ENCODE data around the gene MYRIP. TPM values are rescaled to one million over a fixed set of nuclear protein-coding genes. Genes with fewer than 3 reads are reported as not detected.

Gene MYRIP
- total RNA-seq, 1 experiment from 2014 or later, result 1.6 TPM

DNA sequence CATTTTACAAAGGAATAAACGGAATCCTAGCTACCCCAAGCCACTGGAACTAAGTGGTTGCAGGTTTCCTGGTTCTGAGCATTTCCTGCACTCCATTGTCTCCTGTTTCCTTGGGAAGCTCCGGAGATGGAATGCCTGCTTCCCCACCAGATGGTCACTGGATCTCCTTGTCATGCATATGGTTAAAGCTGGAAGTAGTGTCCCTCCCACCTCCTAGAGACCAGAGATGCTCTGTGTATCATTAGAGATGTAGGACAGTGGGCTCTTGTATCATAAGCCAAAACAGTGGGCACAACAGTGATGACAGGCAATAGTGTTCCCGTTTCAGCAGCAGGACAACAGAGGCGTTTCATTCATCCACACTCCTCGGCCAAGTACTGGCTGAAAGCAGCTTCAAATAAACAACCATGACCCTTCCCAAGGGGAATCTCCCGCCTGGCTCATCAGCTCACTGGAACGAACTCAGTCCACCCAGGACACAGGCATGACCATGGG is 363.9 kb downstream of the MYRIP start:
- Mint-ChIP-seq H3K4me1 (peaks cover 11% of the 10 kb centered on the region), H3K4me3 (no peak overlapping the region), H3K27me3 (ENCODE audit: low read depth) (no peaks in the 10 kb centered on the region), H3K9me3 (peaks cover 5% of the 10 kb centered on the region; the same call in 1 of the 2 replicates), H3K36me3 (no peaks in the 10 kb centered on the region), H3K27ac (no peak overlapping the region)
- TF ChIP-seq TEAD1 (CRISPR knock-in tag; IDR thresholded peaks at IDR 0.05), result no peak
- TF ChIP-seq JAZF1 (CRISPR knock-in tag; IDR thresholded peaks at IDR 0.05), result no peak
- no peak for TF ChIP-seq OVOL2 (CRISPR knock-in tag; IDR thresholded peaks at IDR 0.05; ENCODE audit: borderline replicate concordance)
- TF ChIP-seq ZNF423 (CRISPR knock-in tag; IDR thresholded peaks at IDR 0.05), result no peak
- TF ChIP-seq, protein P1, sequence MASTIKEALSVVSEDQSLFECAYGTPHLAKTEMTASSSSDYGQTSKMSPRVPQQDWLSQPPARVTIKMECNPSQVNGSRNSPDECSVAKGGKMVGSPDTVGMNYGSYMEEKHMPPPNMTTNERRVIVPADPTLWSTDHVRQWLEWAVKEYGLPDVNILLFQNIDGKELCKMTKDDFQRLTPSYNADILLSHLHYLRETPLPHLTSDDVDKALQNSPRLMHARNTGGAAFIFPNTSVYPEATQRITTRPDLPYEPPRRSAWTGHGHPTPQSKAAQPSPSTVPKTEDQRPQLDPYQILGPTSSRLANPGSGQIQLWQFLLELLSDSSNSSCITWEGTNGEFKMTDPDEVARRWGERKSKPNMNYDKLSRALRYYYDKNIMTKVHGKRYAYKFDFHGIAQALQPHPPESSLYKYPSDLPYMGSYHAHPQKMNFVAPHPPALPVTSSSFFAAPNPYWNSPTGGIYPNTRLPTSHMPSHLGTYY (CRISPR knock-in tag; IDR thresholded peaks at IDR 0.05), result no peak
- TF ChIP-seq SOX15 (CRISPR knock-in tag; IDR thresholded peaks at IDR 0.05), result no peak
- TF ChIP-seq, protein P2, sequence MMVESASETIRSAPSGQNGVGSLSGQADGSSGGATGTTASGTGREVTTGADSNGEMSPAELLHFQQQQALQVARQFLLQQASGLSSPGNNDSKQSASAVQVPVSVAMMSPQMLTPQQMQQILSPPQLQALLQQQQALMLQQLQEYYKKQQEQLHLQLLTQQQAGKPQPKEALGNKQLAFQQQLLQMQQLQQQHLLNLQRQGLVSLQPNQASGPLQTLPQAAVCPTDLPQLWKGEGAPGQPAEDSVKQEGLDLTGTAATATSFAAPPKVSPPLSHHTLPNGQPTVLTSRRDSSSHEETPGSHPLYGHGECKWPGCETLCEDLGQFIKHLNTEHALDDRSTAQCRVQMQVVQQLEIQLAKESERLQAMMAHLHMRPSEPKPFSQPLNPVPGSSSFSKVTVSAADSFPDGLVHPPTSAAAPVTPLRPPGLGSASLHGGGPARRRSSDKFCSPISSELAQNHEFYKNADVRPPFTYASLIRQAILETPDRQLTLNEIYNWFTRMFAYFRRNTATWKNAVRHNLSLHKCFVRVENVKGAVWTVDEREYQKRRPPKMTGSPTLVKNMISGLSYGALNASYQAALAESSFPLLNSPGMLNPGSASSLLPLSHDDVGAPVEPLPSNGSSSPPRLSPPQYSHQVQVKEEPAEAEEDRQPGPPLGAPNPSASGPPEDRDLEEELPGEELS (CRISPR knock-in tag; IDR thresholded peaks at IDR 0.05), result no peak
- TF ChIP-seq SMAD4 (CRISPR knock-in tag; IDR thresholded peaks at IDR 0.05), result no peak
- TF ChIP-seq ZBTB21 (CRISPR knock-in tag; IDR thresholded peaks at IDR 0.05; ENCODE audit: borderline replicate concordance), result no peak
- TF ChIP-seq PRRX2 (CRISPR knock-in tag; IDR thresholded peaks at IDR 0.05), result no peak
- TF ChIP-seq NR3C1 (CRISPR knock-in tag; conservative IDR thresholded peaks at IDR 0.05; ENCODE audit: low read depth), result no peak
- TF ChIP-seq NR2C2 (CRISPR knock-in tag; IDR thresholded peaks at IDR 0.05), result no peak
- no peak for DNase-seq (ENCODE audit: low spot score)
- CTCF ChIA-PET, result interaction anchor here (1.1 kb wide), 2 partner anchors 9 to 18 kb away, joined by 5 to 6 read pairs; no protein-coding TSS in a partner anchor
- ATAC-seq, result no peak
- POLR2A ChIA-PET, result no interaction called here

DNA sequence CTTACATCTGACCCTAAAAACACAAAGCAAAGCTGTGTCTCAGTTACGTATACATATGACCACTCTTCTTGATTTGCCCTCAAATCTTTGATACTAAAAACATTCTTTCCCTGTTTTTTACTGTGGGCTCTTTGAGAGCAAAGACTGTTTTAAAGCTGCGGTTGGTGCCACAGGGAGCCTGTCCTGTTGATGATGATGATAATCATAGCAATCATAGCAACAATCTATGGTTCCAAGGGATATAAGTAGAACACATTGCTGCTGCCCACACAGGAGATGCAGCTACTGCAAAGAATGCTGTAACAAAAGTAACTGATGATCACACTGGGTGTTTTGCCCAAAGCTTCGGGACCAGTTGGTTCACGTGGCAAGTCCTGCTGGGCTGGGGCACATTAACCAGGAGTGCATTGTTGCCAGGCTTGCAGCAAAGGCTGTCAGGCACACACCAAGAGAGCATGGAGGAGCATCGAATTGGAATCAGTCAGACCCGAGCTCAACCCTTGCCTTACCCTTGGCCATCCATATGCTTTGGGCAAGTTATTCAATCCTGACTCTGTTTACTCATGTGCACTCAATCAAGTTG is 368.7 kb downstream of the MYRIP start:
- ChIA-PET CTCF (interaction anchor here (0.6 to 2.1 kb wide), 9 partner anchors 15 to 710 kb away, joined by 3 to 17 read pairs (median 4); partner anchors contain the start of genes EIF1B and MOBP), POLR2A (no interaction called here)

DNA sequence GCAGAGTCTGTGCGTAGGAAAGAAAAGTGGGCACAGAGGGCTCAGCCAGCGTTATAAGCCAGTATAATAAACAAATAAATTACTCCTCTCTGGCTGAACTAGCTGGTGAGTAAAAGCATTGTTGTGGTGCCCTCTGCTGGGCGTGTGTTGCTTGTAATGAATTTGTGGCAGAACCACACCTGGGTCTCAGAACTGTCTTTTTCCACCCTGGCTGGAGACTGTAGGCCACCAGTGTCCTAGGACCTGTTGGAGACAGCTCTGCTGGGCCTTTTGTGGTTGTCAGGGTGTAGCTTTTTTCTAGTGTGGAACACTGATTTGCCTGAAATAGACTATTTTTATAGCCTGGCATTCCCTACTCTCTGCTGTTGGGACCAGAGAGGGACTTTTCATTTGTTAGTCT is 369.6 kb downstream of the MYRIP start:
- H3K4me3 Mint-ChIP-seq, result no peak overlapping the region
- no peaks in the 10 kb centered on the region for H3K36me3 Mint-ChIP-seq
- POLR2A ChIA-PET, result no interaction called here
- peaks cover 6% of the 10 kb centered on the region for H3K4me1 Mint-ChIP-seq
- TF ChIP-seq, protein P3, sequence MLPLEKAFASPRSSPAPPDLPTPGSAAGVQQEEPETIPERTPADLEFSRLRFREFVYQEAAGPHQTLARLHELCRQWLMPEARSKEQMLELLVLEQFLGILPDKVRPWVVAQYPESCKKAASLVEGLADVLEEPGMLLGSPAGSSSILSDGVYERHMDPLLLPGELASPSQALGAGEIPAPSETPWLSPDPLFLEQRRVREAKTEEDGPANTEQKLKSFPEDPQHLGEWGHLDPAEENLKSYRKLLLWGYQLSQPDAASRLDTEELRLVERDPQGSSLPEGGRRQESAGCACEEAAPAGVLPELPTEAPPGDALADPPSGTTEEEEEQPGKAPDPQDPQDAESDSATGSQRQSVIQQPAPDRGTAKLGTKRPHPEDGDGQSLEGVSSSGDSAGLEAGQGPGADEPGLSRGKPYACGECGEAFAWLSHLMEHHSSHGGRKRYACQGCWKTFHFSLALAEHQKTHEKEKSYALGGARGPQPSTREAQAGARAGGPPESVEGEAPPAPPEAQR (CRISPR knock-in tag; IDR thresholded peaks at IDR 0.05), result no peak
- TF ChIP-seq, protein P4, sequence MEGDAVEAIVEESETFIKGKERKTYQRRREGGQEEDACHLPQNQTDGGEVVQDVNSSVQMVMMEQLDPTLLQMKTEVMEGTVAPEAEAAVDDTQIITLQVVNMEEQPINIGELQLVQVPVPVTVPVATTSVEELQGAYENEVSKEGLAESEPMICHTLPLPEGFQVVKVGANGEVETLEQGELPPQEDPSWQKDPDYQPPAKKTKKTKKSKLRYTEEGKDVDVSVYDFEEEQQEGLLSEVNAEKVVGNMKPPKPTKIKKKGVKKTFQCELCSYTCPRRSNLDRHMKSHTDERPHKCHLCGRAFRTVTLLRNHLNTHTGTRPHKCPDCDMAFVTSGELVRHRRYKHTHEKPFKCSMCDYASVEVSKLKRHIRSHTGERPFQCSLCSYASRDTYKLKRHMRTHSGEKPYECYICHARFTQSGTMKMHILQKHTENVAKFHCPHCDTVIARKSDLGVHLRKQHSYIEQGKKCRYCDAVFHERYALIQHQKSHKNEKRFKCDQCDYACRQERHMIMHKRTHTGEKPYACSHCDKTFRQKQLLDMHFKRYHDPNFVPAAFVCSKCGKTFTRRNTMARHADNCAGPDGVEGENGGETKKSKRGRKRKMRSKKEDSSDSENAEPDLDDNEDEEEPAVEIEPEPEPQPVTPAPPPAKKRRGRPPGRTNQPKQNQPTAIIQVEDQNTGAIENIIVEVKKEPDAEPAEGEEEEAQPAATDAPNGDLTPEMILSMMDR (IDR thresholded peaks at IDR 0.05), result peak; percentile 52
- peaks cover 5% of the 10 kb centered on the region; the same call in 1 of the 2 replicates for H3K9me3 Mint-ChIP-seq
- DNase-seq (ENCODE audit: low spot score) (peak; percentile 87), ATAC-seq (peak; percentile 75)
- H3K27ac Mint-ChIP-seq, result no peak overlapping the region
- CTCF ChIA-PET, result interaction anchor here (0.7 to 2.1 kb wide), 18 partner anchors 8 to 637 kb away, joined by 3 to 17 read pairs (median 4); partner anchors contain the start of gene EIF1B
- no peaks in the 10 kb centered on the region for H3K27me3 Mint-ChIP-seq (ENCODE audit: low read depth)

More for the DNA sequence above, 368.7 kb downstream of the MYRIP start:
- TF ChIP-seq, protein P5, sequence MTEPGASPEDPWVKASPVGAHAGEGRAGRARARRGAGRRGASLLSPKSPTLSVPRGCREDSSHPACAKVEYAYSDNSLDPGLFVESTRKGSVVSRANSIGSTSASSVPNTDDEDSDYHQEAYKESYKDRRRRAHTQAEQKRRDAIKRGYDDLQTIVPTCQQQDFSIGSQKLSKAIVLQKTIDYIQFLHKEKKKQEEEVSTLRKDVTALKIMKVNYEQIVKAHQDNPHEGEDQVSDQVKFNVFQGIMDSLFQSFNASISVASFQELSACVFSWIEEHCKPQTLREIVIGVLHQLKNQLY (CRISPR knock-in tag; IDR thresholded peaks at IDR 0.05), result no peak
- TF ChIP-seq ZNF121 (CRISPR knock-in tag; IDR thresholded peaks at IDR 0.05) (no peak), ZNF671 (CRISPR knock-in tag; IDR thresholded peaks at IDR 0.05) (no peak), MYBL2 (CRISPR knock-in tag; IDR thresholded peaks at IDR 0.05) (no peak), TEAD1 (CRISPR knock-in tag; IDR thresholded peaks at IDR 0.05) (no peak)
- Mint-ChIP-seq H3K4me3 (no peak overlapping the region), H3K4me1 (peaks cover 4% of the 10 kb centered on the region; the same call in 1 of the 2 replicates), H3K9me3 (peaks cover 5% of the 10 kb centered on the region; the same call in 1 of the 2 replicates), H3K27me3 (ENCODE audit: low read depth) (no peaks in the 10 kb centered on the region), H3K36me3 (no peaks in the 10 kb centered on the region), H3K27ac (0 out of 2 replicates have a peak overlapping the region, but pooled peaks have one; percentile 2)
- ATAC-seq, result no peak
- no peak for DNase-seq (ENCODE audit: low spot score)
